Dermis blood vessel endothelial cell (primary cell): ENCODE results near the gene ARHGAP4. TPM values are rescaled to one million over a fixed set of nuclear protein-coding genes. Genes with fewer than 3 reads are reported as not detected.
A peak's percentile ranks its signal among the peaks of the same experiment; 100 is the strongest.

Experiments
- DNase-seq: peaks from one replicate; pipeline ENCODE4 v3.0.0; 2010
- total RNA-seq: library from RNA; depleted of rRNA; stranded (reverse); fragments of >200 nt; gene quantifications from 2 replicates; pipeline ENCODE4 v1.2.3, GENCODE V29; 2014

The ARHGAP4 gene
- total RNA-seq = 16.0 and 27.2 TPM in 2 replicates

- peak; percentile 17 for DNase-seq
Observed at GRCh38 chrX:153925739-153926551, at the start of gene ARHGAP4. Gene ARHGAP4 (minus strand): TSS chrX:153926264. CDS start chrX:153926202, 62 bp downstream.

GRCh38 chrX:153974726-153975286 lies 48.7 kb upstream of the ARHGAP4 start:
- DNase-seq = no peak

- DNase-seq = peak; percentile 50
Observed at GRCh38 chrX:153974003-153974725, 48.1 kb upstream of the ARHGAP4 start.

- no peak for DNase-seq
Observed at GRCh38 chrX:153973127-153974002, 47.3 kb upstream of the ARHGAP4 start.

GRCh38 chrX:153972368-153973126 lies 46.5 kb upstream of the ARHGAP4 start, which contains the start of gene TMEM187:
Gene TMEM187 (plus strand): TSS chrX:153972754. CDS start chrX:153982063, 9,309 bp downstream.
- peak; percentile 85 for DNase-seq

GRCh38 chrX:153971450-153972367 lies 45.6 kb upstream of the ARHGAP4 start, which contains the start of gene HCFC1:
Gene HCFC1 (minus strand): TSS chrX:153971818. CDS start chrX:153970840, 978 bp downstream.
- peak; percentile 87 for DNase-seq

- peak; percentile 86 for DNase-seq
Observed at GRCh38 chrX:153971124-153971449, 45.0 kb upstream of the ARHGAP4 start.

GRCh38 chrX:153970357-153971123 lies 44.5 kb upstream of the ARHGAP4 start:
- peak; percentile 25 for DNase-seq

GRCh38 chrX:153969904-153970356 lies 43.9 kb upstream of the ARHGAP4 start:
- DNase-seq = peak; percentile 23

- DNase-seq = peak; percentile 17
Observed at GRCh38 chrX:153969125-153969903, 43.2 kb upstream of the ARHGAP4 start.

GRCh38 chrX:153968754-153969124 lies 42.7 kb upstream of the ARHGAP4 start:
- DNase-seq = peak; percentile 27

- no peak for DNase-seq
Observed at GRCh38 chrX:153968255-153968654, 42.2 kb upstream of the ARHGAP4 start.

GRCh38 chrX:153967536-153968224 lies 41.6 kb upstream of the ARHGAP4 start:
- DNase-seq = peak; percentile 44

- DNase-seq = no peak
Observed at GRCh38 chrX:153966841-153967535, 40.9 kb upstream of the ARHGAP4 start.

GRCh38 chrX:153966283-153966688 lies 40.2 kb upstream of the ARHGAP4 start:
- DNase-seq = no peak

GRCh38 chrX:153965406-153965805 lies 39.3 kb upstream of the ARHGAP4 start:
- no peak for DNase-seq

- no peak for DNase-seq
Observed at GRCh38 chrX:153964105-153964504, 38.0 kb upstream of the ARHGAP4 start.
